SIG-M5 (cell line): ENCODE results near the gene ARID3C.
"Not testable (repeated sequence)": the region's sequence is repeated elsewhere in the genome, so short reads cannot be mapped to it uniquely, and the experiment has no call there.

ENCODE experiments used
- DNase-seq: peaks from one replicate; lab custom pipeline; 2025; lab: John Stamatoyannopoulos, UW

Gene ARID3C

GRCh38 chr9:34651876-34652601 lies 23.2 kb upstream of the ARID3C start, which contains the start of gene IL11RA:
IL11RA (plus strand) TSS chr9:34652185; CDS start chr9:34655218, 3,033 bp downstream.
- DNase-seq, result no peak

GRCh38 chr9:34651321-34651720 lies 22.5 kb upstream of the ARID3C start:
- no peak for DNase-seq

- DNase-seq, result no peak
Measured at GRCh38 chr9:34650816-34651215, 21.9 kb upstream of the ARID3C start.

GRCh38 chr9:34648673-34649072 lies 19.8 kb upstream of the ARID3C start:
- no peak for DNase-seq

GRCh38 chr9:34647651-34648050 lies 18.8 kb upstream of the ARID3C start:
- no peak for DNase-seq

- DNase-seq, result no peak
Measured at GRCh38 chr9:34647084-34647403, 18.2 kb upstream of the ARID3C start.

GRCh38 chr9:34646211-34647083 lies 17.6 kb upstream of the ARID3C start, which contains the start of gene GALT:
GALT (plus strand) TSS chr9:34646675; CDS start chr9:34646705, 30 bp downstream.
- DNase-seq, result no peak

GRCh38 chr9:34644766-34645314 lies 16.0 kb upstream of the ARID3C start:
- no peak for DNase-seq

- DNase-seq, result no peak
Measured at GRCh38 chr9:34642679-34643078, 13.8 kb upstream of the ARID3C start.

GRCh38 chr9:34639322-34639721 lies 10.5 kb upstream of the ARID3C start:
- DNase-seq, result not testable (repeated sequence)

- no peak for DNase-seq
Measured at GRCh38 chr9:34638138-34638445, 9.2 kb upstream of the ARID3C start.

GRCh38 chr9:34637356-34638137 lies 8.7 kb upstream of the ARID3C start, which contains the start of gene SIGMAR1:
SIGMAR1 (minus strand) TSS chr9:34637787; CDS start chr9:34637697, 90 bp downstream.
- DNase-seq, result peak; percentile 12

- no peak for DNase-seq
Measured at GRCh38 chr9:34636791-34637355, 8.0 kb upstream of the ARID3C start.

- DNase-seq, result no peak
Measured at GRCh38 chr9:34635556-34635955, 6.7 kb upstream of the ARID3C start.

- DNase-seq, result no peak
Measured at GRCh38 chr9:34634551-34635248, 5.8 kb upstream of the ARID3C start.

GRCh38 chr9:34633851-34634550 lies 5.1 kb upstream of the ARID3C start:
- no peak for DNase-seq

GRCh38 chr9:34633166-34633565 lies 4.3 kb upstream of the ARID3C start:
- DNase-seq, result no peak

- DNase-seq, result no peak
Measured at GRCh38 chr9:34630402-34631154, 1.7 kb upstream of the ARID3C start.

- no peak for DNase-seq
Measured at GRCh38 chr9:34629491-34629808, 584 bp upstream of the ARID3C start.
